Esophagus squamous epithelium (tissue), 5 donors: ENCODE measurements around the gene ZNF559. TPM values are rescaled to one million over a fixed set of nuclear protein-coding genes. Genes with fewer than 3 reads are reported as not detected.
"Not testable (repeated sequence)": the region's sequence is repeated elsewhere in the genome, so short reads cannot be mapped to it uniquely, and the experiment has no call there.

Experiments
- DNase-seq: peaks from one replicate; lab custom pipeline; 2025; lab: John Stamatoyannopoulos, UW
- H3K27ac ChIP-seq, 4 donors: fragments of 200-600 bp; sonication (generic); one replicate each; pipeline ENCODE4 v1.5.1; 2016 to 2019; ENCODE audit warnings: mild to moderate bottlenecking in 1 of 4
- H3K27me3 ChIP-seq, 4 donors: fragments of 200-600 bp; sonication (generic); 1 replicate in 3 of 4; 2 replicates in 1 of 4; pipeline versions ENCODE4 v1.5.1 to v1.6.0; 2017 to 2021; ENCODE audit warnings: antibody characterized with exemption in 1 of 4
- H3K36me3 ChIP-seq, 3 donors: fragments of 200-600 bp; sonication (generic); one replicate each; pipeline ENCODE4 v1.5.1; 2016 to 2019
- H3K4me1 ChIP-seq, 3 donors: fragments of 200-600 bp; sonication (generic); one replicate each; pipeline ENCODE4 v1.5.1; 2017 to 2019
- H3K4me3 ChIP-seq, 4 donors: fragments of 200-600 bp; sonication (generic); 1 replicate in 3 of 4; 2 replicates in 1 of 4; pipeline ENCODE4 v1.5.1; 2016 to 2019; ENCODE audit warnings: mild to moderate bottlenecking in 2 of 4, moderate library complexity in 1 of 4
- H3K9me3 ChIP-seq, 3 donors: fragments of 200-600 bp; sonication (generic); one replicate each; pipeline ENCODE4 v1.5.1; 2016 to 2019
- CTCF ChIP-seq, 6 experiments: fragments of 450-650 bp in 4 of 6; fragments of 200-600 bp in 2 of 6; sonication (generic) in 2 of 6; IDR thresholded peaks; one replicate each; pipeline ENCODE4 v1.5.1; 2016 to 2019; ENCODE audit warnings: antibody characterized with exemption in 6 of 6, mild to moderate bottlenecking in 4 of 6, moderate library complexity in 4 of 6
- POLR2A ChIP-seq, 4 donors: fragments of 450-650 bp; IDR thresholded peaks; one replicate each; pipeline ENCODE4 v1.6.1; 2017; ENCODE audit warnings: antibody characterized with exemption in 4 of 4, mild to moderate bottlenecking in 4 of 4, moderate library complexity in 3 of 4
- WGBS, 2 donors: methylation state at CpG; one replicate each; pipeline ENCODE4 v1.1.5; 2018; 5-methylcytosine and 5-hydroxymethylcytosine counted together
- intact Hi-C: fragments of 100-400 bp; cut with DNase I; formaldehyde crosslinking; loops from one replicate; pipeline ENCODE4 v1.15.0; 2022
- total RNA-seq, 4 donors: library from RNA; depleted of rRNA; stranded (reverse); fragments of >200 nt; gene quantifications; one replicate each; pipeline ENCODE4 v1.1.0, GENCODE V29; 2016
- donor health status: DM: yes; HTN: yes; CAD: no.

The ZNF559 gene
- total RNA-seq, result 10 to 100 TPM in 1 of 4 donors, 1 to 10 TPM in 3; 4.2 to 10.9 (median 7.0) TPM

GRCh38 chr19:9323919-9324583 is at the start of gene ZNF559:
ZNF559 (plus strand) TSS chr19:9324179; CDS start chr19:9338550, 14,371 bp downstream.
- H3K36me3 ChIP-seq, result peaks cover 0 to 21% (median 0%) of the 10 kb centered on the region in 3 donors
- peaks cover 0 to 58% (median 21%) of the 10 kb centered on the region in 3 donors for H3K9me3 ChIP-seq
- peak within 1 kb of the TSS; percentile 72 to 89 (median 83) for H3K4me3 ChIP-seq
- H3K27me3 ChIP-seq, result no peaks in the 10 kb centered on the region
- WGBS, 2 donors, result 0 to 5% methylated on average over 2 to 5 of the region's 48 CpGs
- intact Hi-C loops, result no loop called here
- peaks cover 0 to 20% (median 8%) of the 10 kb centered on the region in 3 donors for H3K4me1 ChIP-seq
- peak within 1 kb of the TSS; percentile 86 to 95 (median 92) for H3K27ac ChIP-seq
- peak in 4 of 6 experiments; percentile 15 to 38 (median 32) for TF ChIP-seq CTCF (IDR thresholded peaks at IDR 0.05)
- TF ChIP-seq POLR2A (IDR thresholded peaks at IDR 0.05), result peak in 1 of 4 donors; percentile 8
- peak; percentile 68 for DNase-seq

GRCh38 chr19:9283485-9283884 is 40.5 kb upstream of the ZNF559 start:
- H3K36me3 ChIP-seq, H3K4me1 ChIP-seq, H3K27me3 ChIP-seq, H3K27ac ChIP-seq, intact Hi-C loops, DNase-seq: not testable (repeated sequence)
- no CpG with 5 or more reads among the region's 38 CpGs for WGBS, 2 donors
- peak overlapping the region in 3 of 4 donors; percentile 22 to 29 (median 23) for H3K4me3 ChIP-seq
- peaks cover 0 to 53% (median 10%) of the 10 kb centered on the region in 3 donors for H3K9me3 ChIP-seq

- no peak for DNase-seq
- Histone ChIP-seq H3K9me3 (peaks cover 0 to 87% (median 55%) of the 10 kb centered on the region in 3 donors), H3K27me3 (no peaks in the 10 kb centered on the region), H3K36me3 (peaks cover 0 to 33% (median 0%) of the 10 kb centered on the region in 3 donors), H3K27ac (no peak overlapping the region), H3K4me1 (no peaks in the 10 kb centered on the region), H3K4me3 (no peak overlapping the region)
- no peak for TF ChIP-seq POLR2A (IDR thresholded peaks at IDR 0.05)
- 100% methylated on average over 1 to 2 of the region's 2 CpGs for WGBS, 2 donors
- intact Hi-C loops, result no loop called here
These were observed 34.6 kb upstream of the ZNF559 start for GRCh38 chr19:9289231-9289884.

- H3K27ac ChIP-seq, result no peak overlapping the region
- no peak for TF ChIP-seq CTCF (IDR thresholded peaks at IDR 0.05)
- TF ChIP-seq POLR2A (IDR thresholded peaks at IDR 0.05), result no peak
- no peak for DNase-seq
- H3K9me3 ChIP-seq, result peaks cover 6 to 98% (median 85%) of the 10 kb centered on the region in 3 donors
- H3K4me1 ChIP-seq, result no peaks in the 10 kb centered on the region
- peaks cover 4 to 86% (median 19%) of the 10 kb centered on the region in 3 donors for H3K36me3 ChIP-seq
- WGBS, 2 donors, result 97 to 98% methylated on average over 4 of the region's 4 CpGs
- no peaks in the 10 kb centered on the region for H3K27me3 ChIP-seq
- intact Hi-C loops, result no loop called here
- H3K4me3 ChIP-seq, result no peak overlapping the region
These were observed 28.5 kb upstream of the ZNF559 start for GRCh38 chr19:9295411-9295849.

GRCh38 chr19:9296336-9296735 is 27.6 kb upstream of the ZNF559 start:
- Histone ChIP-seq H3K4me1 (no peaks in the 10 kb centered on the region), H3K9me3 (peaks cover 6 to 100% (median 88%) of the 10 kb centered on the region in 3 donors), H3K36me3 (peaks cover 9 to 96% (median 28%) of the 10 kb centered on the region in 3 donors), H3K4me3 (peak overlapping the region in 1 of 4 donors; percentile 5), H3K27ac (no peak overlapping the region), H3K27me3 (no peaks in the 10 kb centered on the region)
- 92 to 96% methylated on average over 2 of the region's 2 CpGs for WGBS, 2 donors
- intact Hi-C loops, result no loop called here
- no peak for DNase-seq
- TF ChIP-seq CTCF (IDR thresholded peaks at IDR 0.05) (no peak), POLR2A (IDR thresholded peaks at IDR 0.05) (no peak)

- WGBS, 2 donors, result 94 to 100% methylated on average over 1 of the region's 1 CpG
These were observed 17.5 kb upstream of the ZNF559 start for GRCh38 chr19:9306443-9306842.

More at GRCh38 chr19:9306443-9306842, 17.5 kb upstream of the ZNF559 start:
- Histone ChIP-seq H3K36me3 (peaks cover 1 to 55% (median 24%) of the 10 kb centered on the region in 3 donors), H3K27me3 (no peaks in the 10 kb centered on the region), H3K9me3 (peaks cover 0 to 46% (median 9%) of the 10 kb centered on the region in 3 donors), H3K4me3 (no peak overlapping the region), H3K27ac (no peak overlapping the region), H3K4me1 (peaks cover 5 to 30% (median 7%) of the 10 kb centered on the region in 3 donors)
- no peak for TF ChIP-seq POLR2A (IDR thresholded peaks at IDR 0.05)
- no peak for TF ChIP-seq CTCF (IDR thresholded peaks at IDR 0.05)
- intact Hi-C loops, result no loop called here
- no peak for DNase-seq
